Measurements from ENCODE around the gene NDC1. TPM values are rescaled to one million over a fixed set of nuclear protein-coding genes. Genes with fewer than 3 reads are reported as not detected.
"Not testable (repeated sequence)": the region's sequence is repeated elsewhere in the genome, so short reads cannot be mapped to it uniquely, and the experiment has no call there.

NDC1 gene
- total RNA-seq, 1 donor from 2014 or later, result 21.7 TPM

DNA sequence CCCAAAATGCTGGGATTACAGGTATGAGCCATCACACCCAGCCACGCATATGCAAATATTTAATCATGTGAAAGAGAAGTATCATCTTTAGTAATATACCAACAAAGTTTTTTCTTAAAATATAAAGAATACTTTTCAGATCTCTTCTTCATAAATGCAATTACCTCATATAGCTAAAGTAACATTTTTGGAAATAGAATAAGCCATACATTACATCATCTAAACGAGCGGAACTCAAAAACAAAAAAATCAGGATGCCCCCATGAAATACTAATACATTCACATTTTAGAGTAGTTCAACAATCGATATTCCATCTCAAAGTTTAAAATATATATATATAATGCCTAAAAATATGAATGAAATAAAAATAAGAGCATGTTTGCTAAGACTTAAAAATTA is 4.7 kb downstream of the NDC1 start:
- intact Hi-C loops (cut with micrococcal nuclease), result no loop called here

DNA sequence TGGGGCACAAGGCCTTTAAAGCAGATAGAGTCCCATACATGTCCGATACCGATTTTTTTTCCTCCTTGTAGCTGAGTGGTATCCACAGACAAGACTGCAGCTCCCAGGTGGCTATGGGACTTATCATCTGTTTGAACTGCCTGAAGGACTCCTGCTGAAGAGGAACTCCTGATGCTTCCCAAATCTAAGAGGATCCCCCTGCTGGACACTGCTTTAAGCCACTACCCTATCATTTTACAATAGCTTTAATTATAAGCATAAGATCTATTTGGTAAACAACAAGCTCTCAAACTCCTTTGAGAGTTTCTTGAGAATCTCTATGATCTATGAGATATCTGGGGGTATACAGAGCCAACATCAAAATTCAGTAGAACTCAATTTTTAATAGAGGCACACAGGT is 11.7 kb downstream of the NDC1 start:
- intact Hi-C loops (cut with micrococcal nuclease), result no loop called here

DNA sequence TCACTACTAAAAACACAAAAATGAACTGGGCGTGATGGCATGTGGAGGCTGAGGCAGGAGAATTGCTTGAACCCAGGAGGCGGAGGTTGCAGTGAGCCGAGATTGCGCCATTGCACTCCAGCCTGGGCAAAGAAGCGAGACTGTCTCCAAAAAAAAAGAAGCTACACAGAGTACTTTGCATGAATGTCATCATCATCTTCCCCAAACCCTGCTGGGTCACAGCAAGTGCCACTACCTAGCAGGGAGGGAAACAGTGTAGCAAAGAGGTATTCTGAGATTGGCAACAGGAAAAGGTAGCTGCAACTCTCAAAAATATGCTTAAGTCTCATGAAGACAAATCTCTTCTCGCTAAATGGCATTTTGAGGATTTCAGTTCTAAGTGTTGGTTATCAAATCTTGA is 12.8 kb downstream of the NDC1 start:
- intact Hi-C loops (cut with micrococcal nuclease), result no loop called here

DNA sequence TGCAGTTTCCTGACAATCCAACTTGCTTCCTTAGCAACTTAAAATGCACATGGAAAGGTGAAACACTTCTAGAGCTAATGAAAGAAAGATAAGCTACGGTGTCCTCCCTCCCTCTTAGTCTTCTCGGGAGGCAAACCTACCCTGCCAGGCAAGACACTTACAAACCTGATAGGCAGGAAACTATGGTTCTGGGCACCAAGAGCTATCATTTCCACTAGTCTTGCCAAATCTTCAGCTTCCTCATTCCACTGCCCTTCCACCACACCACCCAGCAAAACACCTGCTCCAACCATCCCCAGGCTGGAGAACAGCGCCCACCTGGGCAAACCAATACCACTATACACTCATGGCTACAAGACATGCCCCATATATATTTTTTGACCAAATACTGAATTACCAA is 15.2 kb downstream of the NDC1 start:
- intact Hi-C loops (cut with micrococcal nuclease), result no loop called here

DNA sequence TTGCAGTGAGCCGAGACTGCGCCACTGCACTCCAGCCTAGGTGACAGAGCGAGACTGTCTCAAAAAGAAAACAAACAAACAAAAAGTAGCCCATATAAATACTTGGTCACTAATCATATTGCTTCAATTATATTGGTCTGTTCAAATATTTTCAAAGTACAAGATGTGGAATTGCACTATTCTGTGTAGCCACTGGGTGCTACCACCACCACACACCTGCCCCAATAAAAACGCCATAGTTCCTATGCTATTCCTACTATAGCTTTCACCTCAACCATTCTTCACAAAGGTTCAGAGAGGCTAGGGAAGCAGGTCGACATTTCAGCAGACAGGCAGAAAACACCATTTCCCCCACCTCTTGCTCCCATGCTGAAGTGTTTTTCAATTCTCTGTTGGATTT is 16.7 kb downstream of the NDC1 start:
- intact Hi-C loops (cut with micrococcal nuclease), result no loop called here

DNA sequence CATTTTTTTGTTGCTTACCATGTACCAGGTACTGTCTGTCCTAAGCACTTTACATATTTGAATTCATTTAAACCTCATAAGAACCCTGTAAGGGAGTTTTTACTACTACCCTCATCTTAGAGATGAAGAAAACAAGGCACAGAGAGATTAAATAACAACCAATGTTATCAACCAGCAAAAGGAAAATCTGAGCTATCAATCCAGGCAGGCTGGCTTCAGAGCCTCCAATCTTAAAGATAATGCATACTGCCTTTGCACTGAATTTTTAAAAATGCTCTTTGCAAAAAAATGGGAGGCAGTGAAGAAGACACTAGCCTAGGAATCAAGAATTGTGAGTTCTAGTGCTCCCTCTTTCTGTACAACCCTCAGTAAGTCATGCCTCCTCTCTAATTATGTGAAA is 18.7 kb downstream of the NDC1 start:
- intact Hi-C loops (cut with micrococcal nuclease), result no loop called here

DNA sequence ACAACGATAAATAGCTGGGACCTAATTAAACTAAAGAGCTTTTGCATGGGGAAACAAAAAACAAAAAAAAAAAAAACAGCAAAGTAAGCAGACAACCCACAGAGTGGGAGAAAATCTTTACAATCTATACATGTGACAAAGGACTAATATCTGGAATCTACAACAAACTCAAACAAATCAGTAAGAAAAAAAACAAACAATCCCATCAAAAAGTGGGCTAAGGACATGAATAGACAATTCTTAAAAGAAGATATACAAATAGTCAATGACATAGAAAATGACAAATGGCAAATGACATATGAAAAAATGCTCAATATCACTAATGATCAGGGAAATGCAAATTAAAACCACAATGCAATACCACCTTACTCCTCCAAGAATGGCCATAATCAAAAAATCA is 21.5 kb downstream of the NDC1 start:
- intact Hi-C loops (cut with micrococcal nuclease), result not testable (repeated sequence)

DNA sequence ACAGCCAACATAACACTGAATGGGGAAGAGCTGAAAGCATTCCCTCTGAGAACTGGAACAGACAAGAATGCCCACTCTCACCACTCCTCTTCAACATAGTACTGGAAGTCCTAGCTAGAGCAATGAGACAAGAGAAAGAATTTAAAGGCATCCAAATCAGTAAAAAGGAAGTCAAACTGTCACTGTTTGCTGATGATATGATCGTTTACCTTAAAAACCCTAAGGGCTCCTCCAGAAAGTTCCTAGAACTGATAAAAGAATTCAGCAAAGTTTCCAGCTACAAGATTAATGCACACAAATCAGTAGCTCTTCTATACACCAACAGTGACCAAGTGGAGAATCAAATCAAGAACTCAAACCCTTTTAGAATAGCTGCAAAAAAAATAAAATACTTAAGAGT is 22.6 kb downstream of the NDC1 start:
- intact Hi-C loops (cut with micrococcal nuclease), result not testable (repeated sequence)

DNA sequence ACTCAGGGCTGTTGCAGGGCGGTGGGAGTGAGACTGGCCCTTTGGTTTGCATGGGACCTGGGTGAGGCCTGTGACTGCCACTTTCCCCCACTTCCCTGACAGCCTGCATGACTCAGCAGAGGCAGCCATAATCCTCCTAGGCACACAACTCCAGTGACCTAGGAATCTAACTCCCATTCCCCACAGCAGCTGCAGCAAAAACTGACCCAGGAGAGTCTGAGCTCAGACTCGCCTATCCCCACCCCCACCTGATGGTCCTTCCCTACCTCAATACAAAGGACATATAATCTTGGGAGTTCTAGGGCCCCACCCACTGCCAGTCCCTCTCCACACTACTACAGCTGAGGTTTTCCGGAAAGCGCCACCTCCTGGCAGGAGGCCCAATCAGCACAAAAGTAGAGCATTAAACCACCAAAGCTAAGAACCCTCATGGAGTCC is 26.7 kb downstream of the NDC1 start:
- intact Hi-C loops (cut with micrococcal nuclease), result no loop called here

DNA sequence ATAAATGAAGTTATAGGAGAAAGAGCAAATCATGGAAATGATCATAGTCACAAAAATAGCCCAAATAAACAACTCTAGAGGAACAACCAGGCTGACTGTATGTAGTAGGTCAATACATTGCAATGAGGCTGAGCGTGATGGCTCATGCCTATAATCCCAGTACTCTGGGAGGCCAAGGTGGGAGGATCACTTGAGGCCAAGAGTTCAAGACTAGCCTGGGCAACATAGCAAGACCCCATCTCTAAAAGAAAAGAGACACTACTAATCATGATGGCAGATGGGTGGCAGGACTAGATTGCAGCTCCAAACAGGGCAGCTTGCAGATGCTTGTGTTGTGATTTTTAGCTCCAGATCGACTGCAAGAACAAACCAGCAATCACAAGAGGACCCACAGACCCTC is 27.6 kb downstream of the NDC1 start:
- intact Hi-C loops (cut with micrococcal nuclease), result no loop called here

DNA sequence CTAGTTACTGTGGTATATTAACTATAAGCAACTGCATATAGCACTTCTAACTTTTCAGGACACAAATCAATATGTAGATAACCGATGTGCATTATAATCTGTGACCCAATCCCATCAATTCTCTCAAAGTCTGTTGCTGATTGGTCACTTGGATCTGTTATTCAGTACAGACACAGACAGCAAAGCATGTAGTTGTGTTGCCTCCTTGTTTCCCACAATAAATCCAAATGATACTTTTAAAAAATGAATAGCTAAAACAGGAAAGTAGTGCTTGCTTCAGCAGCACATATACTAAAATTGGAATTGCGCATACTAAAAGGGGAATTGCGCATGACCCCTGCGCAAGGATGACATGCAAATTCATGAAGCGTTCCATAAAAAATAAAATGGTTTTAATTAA is 28.1 kb downstream of the NDC1 start:
- intact Hi-C loops (cut with micrococcal nuclease), result no loop called here

DNA sequence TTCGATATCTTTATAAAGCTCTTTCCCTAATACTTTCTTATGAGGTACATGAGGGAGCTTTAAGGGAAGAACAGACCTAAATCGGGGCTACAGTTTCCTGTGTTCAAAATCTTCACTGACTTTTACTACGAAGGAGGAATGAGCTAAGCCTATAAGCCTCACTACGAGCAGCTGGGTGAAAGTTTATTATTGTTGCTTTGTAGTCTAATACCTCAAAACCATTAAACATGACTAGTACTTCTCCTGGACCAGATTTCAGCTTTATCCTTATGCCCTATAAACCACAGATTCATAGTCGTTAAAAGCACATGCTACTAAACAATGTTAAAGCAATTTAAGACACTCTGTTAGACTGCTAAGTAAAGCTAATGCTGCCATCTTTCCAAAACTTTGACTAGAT is 30.2 kb downstream of the NDC1 start:
- intact Hi-C loops (cut with micrococcal nuclease), result no loop called here

DNA sequence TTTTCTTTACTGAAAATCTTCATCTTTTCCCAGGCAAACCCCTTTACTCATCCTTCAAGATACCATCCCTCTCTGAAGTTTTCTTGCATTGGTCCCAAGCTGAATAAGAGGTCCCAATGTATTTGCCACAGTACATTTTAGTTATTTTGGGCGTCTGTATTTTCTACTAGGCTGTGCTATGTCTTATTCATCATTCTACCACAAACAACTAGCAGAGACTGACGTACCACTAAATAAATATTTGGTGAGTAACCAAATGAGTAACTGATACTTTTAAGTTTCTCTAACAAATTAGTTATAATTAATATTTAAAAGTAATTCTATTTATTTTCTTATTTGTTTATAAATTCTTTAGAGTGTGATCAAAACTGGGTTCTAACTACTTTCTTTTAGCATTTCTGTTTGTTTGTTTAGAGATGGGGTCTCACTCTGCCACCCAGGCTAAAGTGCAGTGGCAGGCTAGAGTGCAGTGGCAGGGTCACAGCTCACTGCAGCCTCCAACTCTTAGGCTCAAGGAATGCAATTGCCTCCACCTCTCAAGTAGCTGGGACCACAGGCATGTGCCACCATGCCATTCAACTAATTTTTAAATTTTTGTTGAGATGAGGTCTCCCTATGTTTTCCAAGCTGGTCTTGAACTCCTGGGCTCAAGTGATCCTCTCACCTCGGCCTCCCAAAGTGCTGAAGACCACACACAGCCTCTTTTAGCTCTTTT is 33.1 kb downstream of the NDC1 start:
- intact Hi-C loops (cut with micrococcal nuclease), result no loop called here

DNA sequence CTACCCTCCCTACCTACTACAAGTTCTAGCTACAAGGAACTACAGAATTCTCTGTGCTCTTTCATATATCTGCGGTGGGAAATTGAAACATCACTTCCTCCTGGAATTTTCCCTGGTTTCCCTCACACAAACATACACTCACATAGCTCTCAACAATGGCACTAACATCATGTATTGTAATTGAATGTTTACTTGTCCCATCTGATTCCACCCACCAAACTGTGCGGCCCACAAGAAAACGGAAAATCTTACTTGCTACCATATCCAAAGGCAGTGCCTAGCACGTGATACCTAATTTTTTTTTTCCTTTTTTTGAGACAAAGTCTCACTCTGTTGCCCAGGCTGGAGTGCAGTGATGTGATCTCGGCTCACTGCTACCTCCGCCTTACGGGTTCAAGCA is 33.9 kb downstream of the NDC1 start:
- intact Hi-C loops (cut with micrococcal nuclease), result no loop called here

DNA sequence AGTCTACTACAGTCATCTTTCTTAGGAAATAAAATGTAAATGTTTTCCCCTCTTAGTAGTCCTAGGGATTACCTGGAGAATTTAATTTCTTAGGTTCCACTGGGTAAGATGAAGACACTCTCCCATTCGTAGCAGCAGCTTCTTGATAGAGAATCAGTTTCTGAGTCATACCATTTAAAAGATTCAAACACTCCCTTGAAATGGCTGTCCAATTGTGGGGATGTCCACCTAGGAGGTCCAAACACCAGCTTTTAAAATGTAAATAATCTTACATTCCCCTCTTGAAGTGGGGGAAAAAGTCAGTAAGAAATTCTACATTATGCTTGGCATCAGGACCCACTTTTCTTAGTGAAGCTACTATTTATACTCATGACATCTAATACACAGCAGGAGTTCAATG is 37.5 kb downstream of the NDC1 start:
- intact Hi-C loops (cut with micrococcal nuclease), result no loop called here

DNA sequence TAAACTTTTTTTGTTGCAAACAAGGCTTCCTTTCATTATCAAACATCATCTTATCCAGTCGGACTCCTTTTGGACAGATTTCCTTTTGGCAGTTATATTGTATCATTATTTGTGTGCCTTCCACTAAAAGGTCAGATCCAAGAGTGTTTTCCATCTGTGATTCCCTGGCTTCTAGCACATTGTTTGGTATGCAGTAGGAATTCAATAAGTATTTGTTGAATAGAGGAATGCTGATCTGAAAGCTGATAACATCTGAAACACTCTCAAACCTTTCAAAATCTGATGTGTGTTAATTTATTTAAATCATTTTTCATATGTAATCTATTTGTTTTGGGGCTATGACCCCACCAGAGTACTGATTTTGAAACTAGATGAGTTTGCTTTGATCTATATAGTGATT is 39.0 kb downstream of the NDC1 start:
- intact Hi-C loops (cut with micrococcal nuclease), result no loop called here

DNA sequence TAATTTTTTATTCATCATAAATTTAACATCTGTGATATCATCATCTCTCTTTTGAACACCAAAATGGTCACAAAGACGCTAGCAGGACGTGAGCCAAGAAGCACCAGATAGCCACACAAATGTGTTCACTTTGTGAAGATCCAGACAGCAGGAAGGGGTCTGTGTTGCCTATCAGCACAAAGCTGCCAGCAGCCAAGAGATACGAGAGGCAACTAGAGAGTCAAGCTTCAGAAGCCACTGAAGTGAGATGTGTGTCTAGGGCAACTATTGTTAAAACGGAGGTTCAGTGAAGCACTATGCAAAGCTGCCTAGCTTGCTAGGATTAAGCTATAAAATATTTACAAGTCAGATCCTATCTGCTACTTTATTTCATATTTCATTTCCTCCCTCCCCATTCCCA is 45.3 kb downstream of the NDC1 start:
- intact Hi-C loops (cut with micrococcal nuclease), result no loop called here

DNA sequence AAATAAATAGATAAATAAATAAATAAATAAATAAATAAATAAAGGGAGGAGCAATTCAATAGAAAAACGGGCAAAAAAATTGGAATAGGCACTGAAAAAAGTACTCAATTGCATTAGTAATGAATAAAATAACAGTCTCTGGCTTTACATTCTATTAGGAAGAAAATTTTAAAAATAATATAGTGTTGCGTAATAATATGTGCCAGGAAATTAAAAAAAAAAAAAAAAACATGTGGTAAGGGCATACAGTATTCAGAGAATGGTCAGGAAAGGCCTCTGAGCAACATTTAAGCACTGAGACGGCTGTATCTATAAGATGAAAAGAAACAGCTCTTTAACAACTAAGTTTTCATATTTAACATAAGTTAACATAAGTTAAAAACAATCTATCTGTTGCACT is 50.4 kb downstream of the NDC1 start:
- intact Hi-C loops (cut with micrococcal nuclease), result no loop called here

DNA sequence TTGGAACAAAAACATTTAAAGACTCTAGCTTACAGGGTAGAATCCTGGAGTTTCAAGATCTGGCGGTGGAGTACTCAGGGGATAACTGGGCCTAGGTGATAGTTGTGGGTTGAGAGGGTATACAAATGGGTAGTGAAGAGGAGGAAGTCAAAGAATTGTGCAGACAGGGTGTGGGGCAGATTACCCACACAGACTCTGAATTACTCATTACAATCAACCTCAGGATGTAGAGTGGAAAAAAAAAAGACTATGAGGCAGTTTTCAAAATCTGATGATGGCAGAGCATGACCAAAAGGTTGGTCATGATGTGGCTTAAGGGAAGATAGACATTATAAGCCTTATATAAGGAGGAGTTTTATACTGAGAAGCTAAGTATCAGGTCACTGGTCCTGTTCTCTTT is 55.0 kb downstream of the NDC1 start:
- intact Hi-C loops (cut with micrococcal nuclease), result loop anchor here (1.0 kb wide), 1 partner anchor 17 kb away; no protein-coding TSS in a partner anchor

DNA sequence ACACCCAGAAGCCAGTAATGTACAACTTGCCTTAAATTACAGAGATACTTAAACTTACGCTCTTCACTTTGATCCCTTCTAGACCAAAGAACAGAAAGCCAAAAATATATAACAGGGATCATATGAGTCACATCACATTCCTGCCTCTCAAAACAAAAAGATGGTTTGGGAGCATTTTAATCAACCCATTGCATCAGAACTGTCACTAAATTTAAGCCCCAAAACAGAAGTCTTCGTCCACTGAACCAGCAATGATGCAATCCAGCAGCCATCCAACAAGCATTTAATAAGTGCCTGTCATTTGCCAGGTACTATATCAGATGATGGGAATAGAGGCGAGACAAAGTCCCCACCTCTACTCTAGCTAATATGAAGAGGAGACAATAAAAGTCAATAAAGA is 56.4 kb downstream of the NDC1 start:
- intact Hi-C loops (cut with micrococcal nuclease), result no loop called here

DNA sequence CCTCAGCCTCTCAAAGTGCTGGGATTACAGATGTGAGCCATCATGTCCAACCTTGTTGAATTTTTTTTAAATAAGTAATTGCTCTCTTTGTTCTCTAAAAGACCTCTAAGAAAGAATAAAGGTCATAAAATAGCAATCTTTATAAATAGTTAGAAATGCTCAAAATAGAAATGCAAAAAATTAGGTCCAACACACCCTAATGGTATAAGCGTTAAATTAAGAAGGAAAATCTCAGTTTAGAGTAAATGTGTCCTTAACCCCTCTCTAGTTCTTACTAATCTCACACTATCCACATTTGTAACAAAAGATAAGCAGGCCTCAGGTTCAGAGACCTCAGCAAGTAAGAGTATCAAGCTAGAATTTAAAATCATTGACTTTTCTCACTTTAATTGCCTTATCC is 60.8 kb downstream of the NDC1 start:
- intact Hi-C loops (cut with micrococcal nuclease), result no loop called here

DNA sequence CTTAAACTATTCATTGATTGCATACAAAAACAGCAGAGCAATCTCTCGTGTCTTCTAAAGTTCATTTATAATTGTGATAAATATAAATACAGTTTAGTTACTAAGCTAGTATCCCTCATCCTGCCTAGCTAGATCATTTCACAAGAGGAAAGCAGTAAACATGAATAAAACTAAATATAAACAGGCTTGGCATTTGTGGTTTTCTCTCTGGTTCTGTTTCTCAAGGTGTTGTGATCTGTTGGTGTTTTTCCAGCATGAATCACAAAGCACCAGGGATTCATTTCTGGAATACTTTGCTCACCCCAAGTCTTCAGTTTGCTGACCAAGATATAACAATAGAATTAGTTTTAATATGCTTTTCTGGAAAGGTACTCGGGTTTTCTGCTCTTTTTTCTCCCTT is 66.4 kb downstream of the NDC1 start:
- intact Hi-C loops (cut with micrococcal nuclease), result no loop called here

DNA sequence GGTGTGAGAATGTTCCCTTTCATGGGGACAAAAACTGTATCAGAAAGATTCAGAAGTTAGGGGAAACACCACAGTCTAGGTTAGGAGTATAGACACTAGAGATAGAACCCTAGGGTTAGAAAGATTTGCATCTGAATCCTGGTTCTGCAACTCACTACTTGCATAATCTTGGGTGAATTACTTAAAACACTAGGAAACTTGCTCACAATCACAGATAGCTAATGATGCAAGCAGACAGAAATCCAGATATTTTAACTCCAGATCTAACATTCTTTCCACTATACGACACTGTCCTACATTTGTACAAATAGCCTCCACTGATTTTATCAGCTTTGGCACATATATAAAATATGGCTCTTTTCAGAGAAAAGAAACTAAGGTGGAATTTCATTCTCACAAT is 68.3 kb downstream of the NDC1 start:
- intact Hi-C loops (cut with micrococcal nuclease), result loop anchor here (5.0 to 10.0 kb wide), 2 partner anchors 442 to 635 kb away; partner anchors contain the start of genes LRP8 and SSBP3

DNA sequence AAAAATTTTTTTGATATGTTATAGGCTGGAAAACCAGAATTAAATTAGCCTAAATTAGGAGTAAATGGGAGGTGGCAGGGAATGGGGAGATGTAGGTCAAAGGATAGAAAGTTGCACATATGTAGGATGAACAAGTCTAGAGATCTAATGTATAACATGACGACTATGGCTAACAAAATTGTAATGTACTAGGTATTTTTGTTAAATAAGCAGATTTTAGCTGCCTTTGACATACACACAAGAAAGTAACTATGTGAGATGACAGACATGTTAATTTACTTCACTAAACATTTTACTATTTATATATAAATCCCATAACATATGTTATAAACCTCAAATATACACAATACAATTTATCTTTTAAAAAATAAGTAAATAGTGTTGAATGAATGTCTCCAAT is 68.9 kb downstream of the NDC1 start:
- intact Hi-C loops (cut with micrococcal nuclease), result loop anchor here (5.0 to 10.0 kb wide), 2 partner anchors 442 to 636 kb away; partner anchors contain the start of genes LRP8 and SSBP3

Data from T-helper 1 cell treated with Interleukin-12 subunit alpha and Interleukin-12 subunit beta and Interleukin-4 antibody, amounts not matched to agents 30 ng/mL and 1 ng/mL, for 36 hours (primary cell).